DND-41 (cell line): ENCODE measurements around the gene AP1G1.

ENCODE experiments used
- CTCF ChIP-seq: IDR thresholded peaks from 2 replicates; pipeline ENCODE4 v1.5.1; 2012; ENCODE audit warnings: borderline replicate concordance, low read length, moderate library complexity, mild to moderate bottlenecking; ENCODE audit not compliant: poor library complexity, severe bottlenecking; ENCODE audit errors: extremely low read depth
- EZH2 ChIP-seq: IDR thresholded peaks from 3 replicates; pipeline ENCODE4 v1.6.1; 2012; ENCODE audit warnings: borderline replicate concordance, low read depth, mild to moderate bottlenecking, moderate library complexity, low read length, inconsistent platforms; ENCODE audit not compliant: severe bottlenecking

GRCh38 chr16:71761097-71761496 is 47.5 kb downstream of the AP1G1 start:
- TF ChIP-seq CTCF: no peak
- TF ChIP-seq EZH2: no peak
